Keratinocyte (primary cell): ENCODE data around the gene SDC1. TPM values are rescaled to one million over a fixed set of nuclear protein-coding genes. Genes with fewer than 3 reads are reported as not detected.

ENCODE experiments used
- DNase-seq: peaks from one replicate; pipeline ENCODE4 v3.0.0-alpha.2; 2011; ENCODE audit warnings: low read depth, missing footprints, low spot score
- FAIRE-seq: peaks from 2 replicates; lab custom pipeline; 2011; peaks lifted over from hg19 to GRCh38; lab: Jason Lieb, UNC
- H2AFZ ChIP-seq: 2 replicates; pipeline ENCODE4 v1.6.0; 2012; ENCODE audit warnings: low read length, control low read depth, inconsistent platforms; ENCODE audit not compliant: control insufficient read depth
- H3K27ac ChIP-seq: 2 replicates; pipeline ENCODE4 v1.5.1; 2011; ENCODE audit warnings: low read length; ENCODE audit not compliant: control insufficient read depth, insufficient read depth
- H3K27me3 ChIP-seq: 3 replicates; pipeline ENCODE4 v1.6.0; 2011; ENCODE audit warnings: low read length; ENCODE audit not compliant: control insufficient read depth, insufficient read depth; ENCODE audit errors: extremely low read depth
- H3K36me3 ChIP-seq, 2 experiments: 2 replicates in 1 of 2; 3 replicates in 1 of 2; pipeline ENCODE4 v1.5.1; 2011; ENCODE audit warnings: low read length in 2 of 2, mild to moderate bottlenecking in 1 of 2; ENCODE audit not compliant: control insufficient read depth in 2 of 2, insufficient read depth in 2 of 2; ENCODE audit errors: extremely low read depth in 1 of 2
- H3K4me1 ChIP-seq: 3 replicates; pipeline ENCODE4 v1.5.1; 2011; ENCODE audit warnings: low read length; ENCODE audit not compliant: control insufficient read depth, insufficient read depth; ENCODE audit errors: extremely low read depth
- H3K4me2 ChIP-seq: 3 replicates; pipeline ENCODE4 v1.6.0; 2011; ENCODE audit warnings: low read depth, low read length; ENCODE audit not compliant: control insufficient read depth, insufficient read depth; ENCODE audit errors: extremely low read depth
- H3K4me3 ChIP-seq, 3 experiments: fragments of 200-600 bp in 1 of 3; sonication (generic) in 1 of 3; 2 replicates in 2 of 3; 3 replicates in 1 of 3; pipeline ENCODE4 v1.5.1; 2011 to 2016; ENCODE audit warnings: low read length in 3 of 3, mild to moderate bottlenecking in 3 of 3, control low read depth in 2 of 3, inconsistent platforms in 1 of 3, low read depth in 1 of 3, mixed read lengths in 1 of 3, mixed run types in 1 of 3, moderate library complexity in 1 of 3; ENCODE audit not compliant: control insufficient read depth in 2 of 3, insufficient read depth in 2 of 3; ENCODE audit errors: extremely low read depth in 1 of 3
- H3K79me2 ChIP-seq: 2 replicates; pipeline ENCODE4 v1.6.0; 2012; ENCODE audit warnings: low read length; ENCODE audit not compliant: control insufficient read depth, insufficient read depth
- H3K9ac ChIP-seq: 3 replicates; pipeline ENCODE4 v1.6.0; 2011; ENCODE audit warnings: low read length; ENCODE audit not compliant: control insufficient read depth, insufficient read depth; ENCODE audit errors: extremely low read depth
- H3K9me1 ChIP-seq: 3 replicates; pipeline ENCODE4 v1.6.0; 2011; ENCODE audit warnings: low read length; ENCODE audit not compliant: control insufficient read depth, insufficient read depth; ENCODE audit errors: extremely low read depth
- H3K9me3 ChIP-seq: 2 replicates; pipeline ENCODE4 v1.5.1; 2012; ENCODE audit warnings: low read depth, low read length; ENCODE audit not compliant: control insufficient read depth
- H4K20me1 ChIP-seq: 3 replicates; pipeline ENCODE4 v1.6.0; 2011; ENCODE audit warnings: low read length; ENCODE audit not compliant: control insufficient read depth, insufficient read depth; ENCODE audit errors: extremely low read depth
- EZH2 ChIP-seq: IDR thresholded peaks from one replicate; pipeline ENCODE4 v1.6.1; 2012; ENCODE audit warnings: inconsistent platforms, mild to moderate bottlenecking, low read length, moderate library complexity
- dilution Hi-C: fragments of 300-500 bp; cut with MboI; formaldehyde crosslinking; loops from one replicate; pipeline ENCODE4 v1.7.0; 2020; ENCODE audit warnings: low sequenced_read_pairs; ENCODE audit not compliant: extremely low pct_ligation_motif_present
- polyA plus RNA-seq, 5 experiments: library from polyadenylated mRNA; depleted of rRNA in 3 of 5; stranded (reverse) in 3 of 5; stranded (forward) in 1 of 5; unstranded in 1 of 5; fragments of >200 nt; gene quantifications; 1 replicate in 1 of 5; 2 replicates in 3 of 5; 3 replicates in 1 of 5; pipeline versions ENCODE4 v1.2.1 to v1.2.3, GENCODE V29; 2011 to 2012; ENCODE audit warnings: missing spikeins in 2 of 5, low read depth in 1 of 5, low replicate concordance in 1 of 5
- TF ChIP-seq, protein P1 (sequence below), 3 experiments: IDR thresholded peaks in 1 of 3; conservative IDR thresholded peaks in 1 of 3; optimal IDR thresholded peaks in 1 of 3; 2 replicates in 2 of 3; 3 replicates in 1 of 3; pipeline versions ENCODE3 to v1.5.1; 2011; ENCODE audit warnings: low read length in 3 of 3, mild to moderate bottlenecking in 3 of 3, moderate library complexity in 2 of 3, control low read depth in 1 of 3, inconsistent platforms in 1 of 3; ENCODE audit not compliant: insufficient read depth in 2 of 3; ENCODE audit errors: extremely low read depth in 1 of 3

SDC1 gene
- polyA plus RNA-seq, 1 donor (not counting 4 experiments of a cell fraction or from before 2014, with no cell fraction given): 696 TPM

DNA sequence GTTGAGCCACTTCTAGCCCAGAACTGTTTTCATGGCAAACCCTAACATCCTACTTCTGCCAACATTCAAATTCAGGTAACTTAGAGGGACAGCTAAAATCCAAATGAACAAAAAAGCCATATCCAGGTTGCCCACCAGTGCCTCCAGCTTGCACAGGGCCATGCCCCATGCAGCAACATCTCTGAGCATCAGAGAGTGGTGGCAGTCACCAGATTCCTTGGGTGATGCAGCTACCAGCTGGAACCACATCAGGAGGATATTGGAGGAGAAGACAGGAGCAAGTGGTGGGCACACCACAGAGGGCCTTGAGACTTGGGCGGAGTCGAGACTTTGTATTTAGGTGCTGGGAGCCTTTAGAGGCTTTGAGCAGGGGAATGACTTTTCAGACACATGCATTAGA lies 50.5 kb downstream of the SDC1 start:
- no peaks in the 10 kb centered on the region for H3K36me3 ChIP-seq
- DNase-seq (no peak), FAIRE-seq (no peak)
- H3K9me3 ChIP-seq: no peaks in the 10 kb centered on the region
- H3K27ac ChIP-seq: no peak overlapping the region
- H3K4me1 ChIP-seq: peaks cover 61% of the 10 kb centered on the region
- no peaks in the 10 kb centered on the region for H3K79me2 ChIP-seq
- no peaks in the 10 kb centered on the region for H4K20me1 ChIP-seq
- no peak for TF ChIP-seq EZH2
- TF ChIP-seq, protein P1, sequence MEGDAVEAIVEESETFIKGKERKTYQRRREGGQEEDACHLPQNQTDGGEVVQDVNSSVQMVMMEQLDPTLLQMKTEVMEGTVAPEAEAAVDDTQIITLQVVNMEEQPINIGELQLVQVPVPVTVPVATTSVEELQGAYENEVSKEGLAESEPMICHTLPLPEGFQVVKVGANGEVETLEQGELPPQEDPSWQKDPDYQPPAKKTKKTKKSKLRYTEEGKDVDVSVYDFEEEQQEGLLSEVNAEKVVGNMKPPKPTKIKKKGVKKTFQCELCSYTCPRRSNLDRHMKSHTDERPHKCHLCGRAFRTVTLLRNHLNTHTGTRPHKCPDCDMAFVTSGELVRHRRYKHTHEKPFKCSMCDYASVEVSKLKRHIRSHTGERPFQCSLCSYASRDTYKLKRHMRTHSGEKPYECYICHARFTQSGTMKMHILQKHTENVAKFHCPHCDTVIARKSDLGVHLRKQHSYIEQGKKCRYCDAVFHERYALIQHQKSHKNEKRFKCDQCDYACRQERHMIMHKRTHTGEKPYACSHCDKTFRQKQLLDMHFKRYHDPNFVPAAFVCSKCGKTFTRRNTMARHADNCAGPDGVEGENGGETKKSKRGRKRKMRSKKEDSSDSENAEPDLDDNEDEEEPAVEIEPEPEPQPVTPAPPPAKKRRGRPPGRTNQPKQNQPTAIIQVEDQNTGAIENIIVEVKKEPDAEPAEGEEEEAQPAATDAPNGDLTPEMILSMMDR (optimal IDR thresholded peaks at IDR 0.05 in 1 of 3, IDR thresholded peaks at IDR 0.05 in 1 of 3, conservative IDR thresholded peaks at IDR 0.05 in 1 of 3; ENCODE audit: extremely low read depth in 1 of 3, insufficient read depth in 2 of 3, low read length in 3 of 3): no peak
- dilution Hi-C loops: no loop called here
- H3K4me3 ChIP-seq: no peak overlapping the region
- no peak overlapping the region for H3K9ac ChIP-seq
- H3K27me3 ChIP-seq: no peaks in the 10 kb centered on the region
- H2AFZ ChIP-seq: no peak overlapping the region
- no peak overlapping the region for H3K4me2 ChIP-seq
- H3K9me1 ChIP-seq: no peaks in the 10 kb centered on the region

DNA sequence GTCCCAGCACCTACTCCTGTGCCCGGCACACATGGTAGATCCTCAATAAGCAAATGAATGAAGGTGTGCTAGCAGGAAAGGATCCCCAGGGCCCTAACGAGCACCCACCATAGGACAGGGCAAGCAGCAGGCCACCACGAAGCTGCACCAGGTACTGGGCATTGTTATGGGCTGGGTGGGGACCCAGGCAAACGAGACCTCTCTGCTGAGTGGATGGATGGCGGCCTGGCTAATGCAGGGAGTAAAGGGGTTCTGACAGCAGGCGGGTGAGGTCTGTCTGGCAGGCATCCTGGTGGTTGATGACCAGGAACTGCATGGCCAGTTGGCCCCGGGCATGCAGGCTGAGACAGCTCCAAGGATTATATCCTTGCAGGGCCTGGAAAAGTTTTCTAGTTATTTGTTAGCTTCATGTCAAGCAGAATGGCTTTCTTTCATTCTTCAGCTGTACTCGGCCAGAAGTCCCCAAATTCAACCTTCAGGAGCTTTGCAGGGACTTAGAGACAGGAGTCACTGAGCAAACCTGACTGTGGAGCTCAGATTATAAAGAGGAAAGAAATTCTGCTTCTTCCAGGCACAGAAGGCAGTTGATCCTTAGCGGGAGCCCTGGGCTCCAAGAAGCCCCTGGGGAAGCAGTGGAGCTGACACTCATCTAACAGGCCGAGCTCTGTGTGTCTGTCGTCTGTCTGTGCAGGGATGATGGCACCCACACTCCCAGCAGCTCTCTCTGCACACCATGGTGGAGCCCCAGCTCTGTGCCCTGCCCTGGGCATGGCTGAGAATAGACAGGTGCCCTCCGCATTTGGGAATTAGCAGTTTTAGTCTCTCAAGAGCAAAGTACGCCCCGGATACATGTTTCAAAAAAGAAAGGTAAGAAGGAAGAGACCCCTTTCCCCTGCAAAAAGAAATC lies 51.2 kb downstream of the SDC1 start:
- dilution Hi-C loops: no loop called here

More for the DNA sequence above, 51.2 kb downstream of the SDC1 start:
- no peak for FAIRE-seq
- TF ChIP-seq EZH2: no peak
- TF ChIP-seq, protein P1 (optimal IDR thresholded peaks at IDR 0.05 in 1 of 3, IDR thresholded peaks at IDR 0.05 in 1 of 3, conservative IDR thresholded peaks at IDR 0.05 in 1 of 3; ENCODE audit: extremely low read depth in 1 of 3, insufficient read depth in 2 of 3, low read length in 3 of 3): no peak
- H3K4me3 ChIP-seq: no peak overlapping the region
- H3K4me1 ChIP-seq: peaks cover 61% of the 10 kb centered on the region
- H3K27ac ChIP-seq: no peak overlapping the region
- no peak overlapping the region for H3K9ac ChIP-seq
- no peaks in the 10 kb centered on the region for H3K27me3 ChIP-seq
- H3K9me3 ChIP-seq: no peaks in the 10 kb centered on the region
- no peaks in the 10 kb centered on the region for H3K79me2 ChIP-seq
- no peak overlapping the region for H3K4me2 ChIP-seq
- H3K36me3 ChIP-seq: no peaks in the 10 kb centered on the region
- H3K9me1 ChIP-seq: no peaks in the 10 kb centered on the region
- no peak overlapping the region for H2AFZ ChIP-seq
- no peak for DNase-seq
- H4K20me1 ChIP-seq: no peaks in the 10 kb centered on the region
